Fibroblast of villous mesenchyme (primary cell): Measurements from ENCODE around the gene ASPHD1. TPM values are rescaled to one million over a fixed set of nuclear protein-coding genes. Genes with fewer than 3 reads are reported as not detected.
"Not testable (repeated sequence)": the region's sequence is repeated elsewhere in the genome, so short reads cannot be mapped to it uniquely, and the experiment has no call there.

ENCODE experiments used
- DNase-seq: peaks from one replicate; pipeline ENCODE4 v3.0.0-alpha.2; 2010; ENCODE audit warnings: low read depth
- H3K4me3 ChIP-seq: 2 replicates; pipeline ENCODE4 v1.5.1; 2011; ENCODE audit warnings: low read depth, mild to moderate bottlenecking, low read length
- CTCF ChIP-seq: IDR thresholded peaks from 2 replicates; pipeline ENCODE4 v1.5.1; 2012; ENCODE audit warnings: low read depth, mild to moderate bottlenecking, low read length; ENCODE audit not compliant: insufficient read depth
- total RNA-seq: library from RNA; depleted of rRNA; stranded (reverse); fragments of >200 nt; gene quantifications from 2 replicates; pipeline ENCODE4 v1.2.3, GENCODE V29; 2012

ASPHD1 gene
- total RNA-seq, 1 donor = 7.8 TPM

GRCh38 chr16:29868396-29869009 lies 31.8 kb upstream of the ASPHD1 start:
- no peak for TF ChIP-seq CTCF
- DNase-seq = no peak
- no peak overlapping the region for H3K4me3 ChIP-seq

GRCh38 chr16:29869067-29869466 lies 31.2 kb upstream of the ASPHD1 start:
- DNase-seq, H3K4me3 ChIP-seq: not testable (repeated sequence)

GRCh38 chr16:29871822-29872546 lies 28.3 kb upstream of the ASPHD1 start:
- TF ChIP-seq CTCF = no peak
- no peak for DNase-seq
- H3K4me3 ChIP-seq = no peak overlapping the region

GRCh38 chr16:29873319-29873718 lies 27.0 kb upstream of the ASPHD1 start:
- H3K4me3 ChIP-seq = no peak overlapping the region
- no peak for TF ChIP-seq CTCF
- no peak for DNase-seq

GRCh38 chr16:29875206-29875605 lies 25.1 kb upstream of the ASPHD1 start:
- H3K4me3 ChIP-seq = no peak overlapping the region
- DNase-seq = no peak
- TF ChIP-seq CTCF = no peak

- H3K4me3 ChIP-seq = peak overlapping the region; percentile 50
- TF ChIP-seq CTCF = no peak
- DNase-seq = no peak
These were observed 24.1 kb upstream of the ASPHD1 start for GRCh38 chr16:29876217-29876593.

- DNase-seq = no peak
- no peak for TF ChIP-seq CTCF
- H3K4me3 ChIP-seq = peak overlapping the region; percentile 50
These were observed 23.6 kb upstream of the ASPHD1 start for GRCh38 chr16:29876594-29877249.
